HL-60 (cell line): ENCODE measurements around the gene CLOCK.

ENCODE experiments used
- DNase-seq, 2 experiments: peaks; one replicate each; pipeline ENCODE4 v3.0.0-alpha.2; 2010 to 2020; ENCODE audit warnings: low read depth in 1 of 2, low spot score in 1 of 2
- H3K27ac ChIP-seq: fragments of 250-450 bp; sonication (Bioruptor Pico); replicated peaks from 2 replicates; pipeline ENCODE4 v1.5.1; 2020; ENCODE audit warnings: mild to moderate bottlenecking, moderate library complexity
- H3K27me3 ChIP-seq: fragments of 250-450 bp; sonication (Bioruptor Pico); 2 replicates; pipeline ENCODE4 v1.5.1; 2021; ENCODE audit warnings: mild to moderate bottlenecking, moderate library complexity; ENCODE audit not compliant: insufficient read depth, poor library complexity, severe bottlenecking
- H3K4me3 ChIP-seq: replicated peaks from 2 replicates; pipeline ENCODE4 v1.5.1; 2011; ENCODE audit warnings: mild to moderate bottlenecking, control low read depth, low read length; ENCODE audit not compliant: insufficient read depth
- CTCF ChIP-seq: IDR thresholded peaks from one replicate; pipeline ENCODE4 v1.5.1; 2011; ENCODE audit warnings: low read length, control low read depth, inconsistent platforms; ENCODE audit not compliant: insufficient read depth
- GABPA ChIP-seq: IDR thresholded peaks from 2 replicates; pipeline ENCODE4 v1.6.1; 2012; ENCODE audit warnings: low read depth
- POLR2AphosphoS5 ChIP-seq: IDR thresholded peaks from 2 replicates; pipeline ENCODE4 v1.6.1; 2012; ENCODE audit warnings: low read depth
- REST ChIP-seq: IDR thresholded peaks from 2 replicates; pipeline ENCODE4 v1.6.1; 2012; ENCODE audit warnings: low read depth; ENCODE audit not compliant: insufficient replicate concordance
- SPI1 ChIP-seq: IDR thresholded peaks from 2 replicates; pipeline ENCODE4 v1.6.1; 2012; ENCODE audit warnings: low read depth, mild to moderate bottlenecking, borderline replicate concordance

Gene CLOCK

GRCh38 chr4:55545641-55546505 lies 836 bp downstream of the CLOCK start:
- peak overlapping the region; percentile 70 for H3K4me3 ChIP-seq
- peak overlapping the region; percentile 92 for H3K27ac ChIP-seq
- no peaks in the 10 kb centered on the region for H3K27me3 ChIP-seq
- TF ChIP-seq GABPA (peak; percentile 85), CTCF (no peak), POLR2AphosphoS5 (peak; percentile 67), SPI1 (peak; percentile 54; the same call in 1 of the 2 replicates), REST (peak; percentile 19)
- peak; percentile 45 to 67 for DNase-seq

GRCh38 chr4:55545151-55545550 lies 1.6 kb downstream of the CLOCK start:
- Histone ChIP-seq H3K27me3 (no peaks in the 10 kb centered on the region), H3K4me3 (peak overlapping the region; percentile 70), H3K27ac (peak overlapping the region; percentile 92)
- no peak for TF ChIP-seq CTCF
- DNase-seq = no peak

GRCh38 chr4:55543858-55544257 lies 2.9 kb downstream of the CLOCK start:
- no peak overlapping the region for H3K27ac ChIP-seq
- DNase-seq = no peak
- H3K27me3 ChIP-seq = no peaks in the 10 kb centered on the region
- no peak overlapping the region for H3K4me3 ChIP-seq
- TF ChIP-seq POLR2AphosphoS5 = no peak

GRCh38 chr4:55540271-55540670 lies 6.4 kb downstream of the CLOCK start:
- no peak for DNase-seq
- no peak overlapping the region for H3K4me3 ChIP-seq
- H3K27ac ChIP-seq = no peak overlapping the region
- H3K27me3 ChIP-seq = no peaks in the 10 kb centered on the region
- TF ChIP-seq POLR2AphosphoS5 (no peak), CTCF (no peak), SPI1 (no peak), REST (no peak), GABPA (no peak)
